GM10266 (cell line): ENCODE results near the gene TMEM45A.
A peak's percentile ranks its signal among the peaks of the same experiment; 100 is the strongest.
"Not testable (repeated sequence)": the region's sequence is repeated elsewhere in the genome, so short reads cannot be mapped to it uniquely, and the experiment has no call there.

Experiments
- DNase-seq: peaks from one replicate; pipeline ENCODE4 v3.0.0; 2012; ENCODE audit errors: extremely low spot score
- CTCF ChIP-seq: IDR thresholded peaks from 2 replicates; pipeline ENCODE4 v1.5.1; 2012; ENCODE audit warnings: mild to moderate bottlenecking, low read depth; ENCODE audit not compliant: control insufficient read depth, insufficient read depth; ENCODE audit errors: missing control alignments

Gene TMEM45A

GRCh38 chr3:100492059-100493006 lies at the start of gene TMEM45A:
TSS of gene TMEM45A (plus strand) at chr3:100492619. CDS start at chr3:100555212, 62,593 bp downstream.
- peak; percentile 94 for DNase-seq
- TF ChIP-seq CTCF = no peak

- no peak for DNase-seq
- no peak for TF ChIP-seq CTCF
These were observed 48.7 kb upstream of the TMEM45A start for GRCh38 chr3:100443690-100444089.

- not testable (repeated sequence) for DNase-seq
These were observed 45.4 kb upstream of the TMEM45A start for GRCh38 chr3:100447067-100447466.

GRCh38 chr3:100448079-100448478 lies 44.3 kb upstream of the TMEM45A start:
- no peak for DNase-seq
- no peak for TF ChIP-seq CTCF

GRCh38 chr3:100449214-100449613 lies 43.2 kb upstream of the TMEM45A start:
- no peak for DNase-seq
- no peak for TF ChIP-seq CTCF

- no peak for TF ChIP-seq CTCF
- no peak for DNase-seq
These were observed 37.7 kb upstream of the TMEM45A start for GRCh38 chr3:100454677-100455076.

- DNase-seq = no peak
- no peak for TF ChIP-seq CTCF
These were observed 36.4 kb upstream of the TMEM45A start for GRCh38 chr3:100455841-100456550.
